NB4 (cell line): ENCODE data around the gene ATAD1.

Experiments used
- MYC ChIP-seq: IDR thresholded peaks from 2 replicates; pipeline ENCODE4 v1.6.1; 2011; ENCODE audit warnings: low read depth, low read length
- POLR2A ChIP-seq: IDR thresholded peaks from 2 replicates; pipeline ENCODE4 v1.6.1; 2011; ENCODE audit warnings: mild to moderate bottlenecking; ENCODE audit not compliant: insufficient read length; ENCODE audit errors: extremely low read depth
- TF ChIP-seq, protein P1 (sequence below): IDR thresholded peaks from 2 replicates; pipeline ENCODE4 v1.6.1; 2011; ENCODE audit warnings: low read depth, low read length
- TF ChIP-seq, protein P2 (sequence below): IDR thresholded peaks from one replicate; pipeline ENCODE4 v1.5.1; 2012; ENCODE audit warnings: low read depth, low read length

DNA sequence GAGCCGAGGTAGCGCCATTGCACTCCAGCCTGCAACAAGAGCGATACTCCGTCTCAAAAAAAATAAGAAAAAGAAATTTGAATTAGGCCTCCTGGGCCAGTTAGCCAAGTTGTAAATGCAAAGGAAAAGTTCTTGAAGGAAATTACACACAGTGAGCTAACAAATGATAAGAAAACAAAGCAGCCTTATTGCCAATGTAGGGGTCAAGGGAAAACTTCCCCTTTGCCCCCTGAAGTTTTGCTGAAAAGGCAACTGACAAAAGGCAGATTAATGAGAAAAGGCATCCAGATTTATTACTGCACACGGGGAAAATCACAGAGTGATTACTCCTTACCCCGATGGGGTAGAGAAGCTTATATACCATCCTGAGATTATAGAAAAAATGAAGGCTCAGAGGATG is 88.1 kb downstream of the ATAD1 start:
- no peak for TF ChIP-seq POLR2A
- TF ChIP-seq, protein P1, sequence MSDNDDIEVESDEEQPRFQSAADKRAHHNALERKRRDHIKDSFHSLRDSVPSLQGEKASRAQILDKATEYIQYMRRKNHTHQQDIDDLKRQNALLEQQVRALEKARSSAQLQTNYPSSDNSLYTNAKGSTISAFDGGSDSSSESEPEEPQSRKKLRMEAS = no peak
- TF ChIP-seq, protein P2, sequence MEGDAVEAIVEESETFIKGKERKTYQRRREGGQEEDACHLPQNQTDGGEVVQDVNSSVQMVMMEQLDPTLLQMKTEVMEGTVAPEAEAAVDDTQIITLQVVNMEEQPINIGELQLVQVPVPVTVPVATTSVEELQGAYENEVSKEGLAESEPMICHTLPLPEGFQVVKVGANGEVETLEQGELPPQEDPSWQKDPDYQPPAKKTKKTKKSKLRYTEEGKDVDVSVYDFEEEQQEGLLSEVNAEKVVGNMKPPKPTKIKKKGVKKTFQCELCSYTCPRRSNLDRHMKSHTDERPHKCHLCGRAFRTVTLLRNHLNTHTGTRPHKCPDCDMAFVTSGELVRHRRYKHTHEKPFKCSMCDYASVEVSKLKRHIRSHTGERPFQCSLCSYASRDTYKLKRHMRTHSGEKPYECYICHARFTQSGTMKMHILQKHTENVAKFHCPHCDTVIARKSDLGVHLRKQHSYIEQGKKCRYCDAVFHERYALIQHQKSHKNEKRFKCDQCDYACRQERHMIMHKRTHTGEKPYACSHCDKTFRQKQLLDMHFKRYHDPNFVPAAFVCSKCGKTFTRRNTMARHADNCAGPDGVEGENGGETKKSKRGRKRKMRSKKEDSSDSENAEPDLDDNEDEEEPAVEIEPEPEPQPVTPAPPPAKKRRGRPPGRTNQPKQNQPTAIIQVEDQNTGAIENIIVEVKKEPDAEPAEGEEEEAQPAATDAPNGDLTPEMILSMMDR = no peak
- TF ChIP-seq MYC = no peak
